H1 (cell line): ENCODE data around the gene SMARCA1. TPM values are rescaled to one million over a fixed set of nuclear protein-coding genes. Genes with fewer than 3 reads are reported as not detected.

Experiments used
- CBX8 ChIP-seq: fragments of 300-800, 300-1000 bp; sonication (generic); IDR thresholded peaks from 2 replicates; pipeline ENCODE4 v1.7.1; 2016; ENCODE audit warnings: low read depth, low read length, borderline replicate concordance
- CHD7 ChIP-seq: fragments of 300-600 bp; sonication (generic); IDR thresholded peaks from 2 replicates; pipeline ENCODE4 v1.7.1; 2012; ENCODE audit warnings: low read length, moderate library complexity, mild to moderate bottlenecking, inconsistent platforms; ENCODE audit not compliant: insufficient replicate concordance
- HDAC2 ChIP-seq, 2 experiments: fragments of 300-600 bp in 1 of 2; sonication (generic) in 1 of 2; IDR thresholded peaks; 2 replicates each; pipeline ENCODE4 v1.6.1; 2011 to 2012; ENCODE audit warnings: low read depth in 2 of 2, low read length in 2 of 2, mild to moderate bottlenecking in 2 of 2, moderate library complexity in 2 of 2, borderline replicate concordance in 1 of 2, inconsistent platforms in 1 of 2
- KDM5A ChIP-seq: fragments of 200-600 bp; IDR thresholded peaks from 2 replicates; pipeline ENCODE4 v1.7.1; 2012; ENCODE audit warnings: mild to moderate bottlenecking, low read length, inconsistent platforms, mixed read lengths
- polyA plus RNA-seq, 7 experiments: library from polyadenylated mRNA; depleted of rRNA in 3 of 7; stranded (reverse) in 5 of 7; unstranded in 2 of 7; fragments of >200 nt in 5 of 7; fragments of 200-250 nt in 2 of 7; gene quantifications; 1 replicate in 5 of 7; 2 replicates in 1 of 7; 4 replicates in 1 of 7; pipeline versions ENCODE4 v1.2.1 to v1.2.3, GENCODE V29; 2011 to 2013; ENCODE audit warnings: missing spikeins in 2 of 7, mixed read lengths in 2 of 7
- total RNA-seq: library from RNA; stranded (reverse); fragmentation: NEBNext Ultra II Directional; extraction: Animal tissue kit (Norgen Biotek cat#: 25700); gene quantifications from 2 replicates; pipeline ENCODE4 v1.2.1, GENCODE V29; 2021

Gene SMARCA1
- total and polyA plus RNA-seq, 2 of the 8 experiments (the other 6 are each of a cell fraction or from before 2014, with no cell fraction given): 13.1 to 54.4 TPM

- TF ChIP-seq CHD7 (no peak), HDAC2 (IDR thresholded peaks at IDR 0.05; ENCODE audit: borderline replicate concordance in 1 of 2, low read depth in 2 of 2, low read length in 2 of 2) (no peak), CBX8 (no peak), KDM5A (no peak)
Measured at GRCh38 chrX:129445436-129445835, 77.9 kb downstream of the SMARCA1 start (continued).
